ENCODE results near the gene APOC1. TPM values are rescaled to one million over a fixed set of nuclear protein-coding genes. Genes with fewer than 3 reads are reported as not detected.
A peak's percentile ranks its signal among the peaks of the same experiment; 100 is the strongest.
"Not testable (repeated sequence)": the region's sequence is repeated elsewhere in the genome, so short reads cannot be mapped to it uniquely, and the experiment has no call there.

Gene APOC1
- total and polyA plus RNA-seq, 8 donors, result 5.4 to 70.6 (median 17.6) TPM; not detected in 2

DNA sequence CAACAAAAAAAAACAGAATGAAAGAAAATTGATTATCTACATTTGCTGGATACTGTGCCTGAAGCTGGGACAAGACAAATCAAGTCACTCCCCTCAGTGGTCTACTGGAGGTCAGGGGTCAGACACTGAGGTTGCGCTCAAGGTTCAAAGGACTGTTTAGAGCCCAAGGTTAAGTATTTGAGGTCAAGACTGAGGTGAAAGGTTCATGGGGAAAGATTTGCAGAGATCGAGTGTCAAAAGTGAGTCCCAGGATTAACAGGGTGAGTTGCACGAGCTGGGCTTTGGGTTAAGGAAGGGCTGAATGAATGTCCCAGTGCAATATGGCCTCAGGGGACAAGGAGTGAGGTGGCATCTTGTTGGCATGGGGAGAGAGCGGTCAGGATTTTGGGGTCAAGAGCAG, 26.8 kb upstream of the APOC1 start:
- H3K27me3 ChIP-seq, result no peaks in the 10 kb centered on the region
- H3K4me3 ChIP-seq, result no peak overlapping the region
- intact Hi-C loops (cut with DNase I; ENCODE audit: low total_unique reads), result no loop called here
- 82 to 90% (median 88%) methylated on average over 4 of the region's 4 CpGs for WGBS, 5 donors
- no peak for DNase-seq
- no peak overlapping the region for H3K27ac ChIP-seq
- TF ChIP-seq POLR2A (IDR thresholded peaks at IDR 0.05) (no peak), POLR2AphosphoS5 (IDR thresholded peaks at IDR 0.05) (no peak), CTCF (IDR thresholded peaks at IDR 0.05) (no peak)
- no peaks in the 10 kb centered on the region for H3K9me3 ChIP-seq
- H3K4me1 ChIP-seq, result peaks cover 19 to 25% (median 25%) of the 10 kb centered on the region in 4 donors
- peaks cover 28 to 65% (median 64%) of the 10 kb centered on the region in 4 donors for H3K36me3 ChIP-seq

- DNase-seq; H3K4me3 ChIP-seq; H3K27me3 ChIP-seq; H3K9me3 ChIP-seq; intact Hi-C loops (cut with DNase I; ENCODE audit: low total_unique reads); H3K27ac ChIP-seq: not testable (repeated sequence)
- WGBS, 5 donors, result 86 to 94% (median 88%) methylated on average over 5 of the region's 5 CpGs
- Histone ChIP-seq H3K36me3 (peaks cover 33 to 66% (median 65%) of the 10 kb centered on the region in 4 donors), H3K4me1 (peaks cover 20 to 32% (median 27%) of the 10 kb centered on the region in 4 donors)
Observed at GRCh38 chr19:44888335-44888734, 26.1 kb upstream of the APOC1 start.

- Histone ChIP-seq H3K36me3 (peaks cover 44 to 66% (median 65%) of the 10 kb centered on the region in 4 donors), H3K4me1 (peaks cover 20 to 37% (median 27%) of the 10 kb centered on the region in 4 donors), H3K9me3 (no peaks in the 10 kb centered on the region), H3K4me3 (peak overlapping the region; percentile 47 to 95 (median 52)), H3K27me3 (no peaks in the 10 kb centered on the region), H3K27ac (peak overlapping the region in 4 of 5 donors; percentile 93 to 96 (median 94))
- DNase-seq, result no peak
- 52 to 56% (median 54%) methylated on average over 17 of the region's 17 CpGs for WGBS, 5 donors
- intact Hi-C loops (cut with DNase I; ENCODE audit: low total_unique reads), result no loop called here
- TF ChIP-seq POLR2AphosphoS5 (IDR thresholded peaks at IDR 0.05), result no peak
- TF ChIP-seq EP300 (IDR thresholded peaks at IDR 0.05), result no peak
- TF ChIP-seq CTCF (IDR thresholded peaks at IDR 0.05), result no peak
- TF ChIP-seq POLR2A (IDR thresholded peaks at IDR 0.05), result no peak
Observed at GRCh38 chr19:44889830-44890365, 24.5 kb upstream of the APOC1 start.

GRCh38 chr19:44890366-44891015, 23.9 kb upstream of the APOC1 start:
- Histone ChIP-seq H3K9me3 (no peaks in the 10 kb centered on the region), H3K4me3 (peak overlapping the region; percentile 47 to 95 (median 52)), H3K27ac (peak overlapping the region; percentile 91 to 96 (median 94)), H3K27me3 (no peaks in the 10 kb centered on the region), H3K36me3 (peaks cover 47 to 66% (median 66%) of the 10 kb centered on the region in 4 donors), H3K4me1 (peaks cover 20 to 37% (median 27%) of the 10 kb centered on the region in 4 donors)
- 0 to 1% (median 0%) methylated on average over 27 to 40 of the region's 40 CpGs for WGBS, 5 donors
- TF ChIP-seq POLR2AphosphoS5 (IDR thresholded peaks at IDR 0.05) (peak; percentile 78 to 97 (median 96)), CTCF (IDR thresholded peaks at IDR 0.05) (peak in 1 of 7 experiments; percentile 11), EP300 (IDR thresholded peaks at IDR 0.05) (no peak), POLR2A (IDR thresholded peaks at IDR 0.05) (no peak)
- intact Hi-C loops (cut with DNase I; ENCODE audit: low total_unique reads), result no loop called here
- peak in 1 of 2 donors; percentile 100 for DNase-seq

Measured in stomach (tissue), 9 donors.